Measurements from ENCODE around the gene PATJ.
"Not testable (repeated sequence)": the region's sequence is repeated elsewhere in the genome, so short reads cannot be mapped to it uniquely, and the experiment has no call there.

PATJ gene

GRCh38 chr1:61962631-61963030, 220.4 kb downstream of the PATJ start:
- TF ChIP-seq, protein P1, sequence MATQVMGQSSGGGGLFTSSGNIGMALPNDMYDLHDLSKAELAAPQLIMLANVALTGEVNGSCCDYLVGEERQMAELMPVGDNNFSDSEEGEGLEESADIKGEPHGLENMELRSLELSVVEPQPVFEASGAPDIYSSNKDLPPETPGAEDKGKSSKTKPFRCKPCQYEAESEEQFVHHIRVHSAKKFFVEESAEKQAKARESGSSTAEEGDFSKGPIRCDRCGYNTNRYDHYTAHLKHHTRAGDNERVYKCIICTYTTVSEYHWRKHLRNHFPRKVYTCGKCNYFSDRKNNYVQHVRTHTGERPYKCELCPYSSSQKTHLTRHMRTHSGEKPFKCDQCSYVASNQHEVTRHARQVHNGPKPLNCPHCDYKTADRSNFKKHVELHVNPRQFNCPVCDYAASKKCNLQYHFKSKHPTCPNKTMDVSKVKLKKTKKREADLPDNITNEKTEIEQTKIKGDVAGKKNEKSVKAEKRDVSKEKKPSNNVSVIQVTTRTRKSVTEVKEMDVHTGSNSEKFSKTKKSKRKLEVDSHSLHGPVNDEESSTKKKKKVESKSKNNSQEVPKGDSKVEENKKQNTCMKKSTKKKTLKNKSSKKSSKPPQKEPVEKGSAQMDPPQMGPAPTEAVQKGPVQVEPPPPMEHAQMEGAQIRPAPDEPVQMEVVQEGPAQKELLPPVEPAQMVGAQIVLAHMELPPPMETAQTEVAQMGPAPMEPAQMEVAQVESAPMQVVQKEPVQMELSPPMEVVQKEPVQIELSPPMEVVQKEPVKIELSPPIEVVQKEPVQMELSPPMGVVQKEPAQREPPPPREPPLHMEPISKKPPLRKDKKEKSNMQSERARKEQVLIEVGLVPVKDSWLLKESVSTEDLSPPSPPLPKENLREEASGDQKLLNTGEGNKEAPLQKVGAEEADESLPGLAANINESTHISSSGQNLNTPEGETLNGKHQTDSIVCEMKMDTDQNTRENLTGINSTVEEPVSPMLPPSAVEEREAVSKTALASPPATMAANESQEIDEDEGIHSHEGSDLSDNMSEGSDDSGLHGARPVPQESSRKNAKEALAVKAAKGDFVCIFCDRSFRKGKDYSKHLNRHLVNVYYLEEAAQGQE (IDR thresholded peaks at IDR 0.05; ENCODE audit: insufficient replicate concordance, low read depth): no peak
- H3K4me3 ChIP-seq (replicated peaks; ENCODE audit: insufficient read depth, low read length): no peak overlapping the region
- no peak for DNase-seq (ENCODE audit: low read depth in 1 of 2, low spot score in 1 of 2)
- H3K27me3 ChIP-seq (ENCODE audit: insufficient read depth, poor library complexity, severe bottlenecking): no peaks in the 10 kb centered on the region
- H3K27ac ChIP-seq (replicated peaks): no peak overlapping the region

DNA sequence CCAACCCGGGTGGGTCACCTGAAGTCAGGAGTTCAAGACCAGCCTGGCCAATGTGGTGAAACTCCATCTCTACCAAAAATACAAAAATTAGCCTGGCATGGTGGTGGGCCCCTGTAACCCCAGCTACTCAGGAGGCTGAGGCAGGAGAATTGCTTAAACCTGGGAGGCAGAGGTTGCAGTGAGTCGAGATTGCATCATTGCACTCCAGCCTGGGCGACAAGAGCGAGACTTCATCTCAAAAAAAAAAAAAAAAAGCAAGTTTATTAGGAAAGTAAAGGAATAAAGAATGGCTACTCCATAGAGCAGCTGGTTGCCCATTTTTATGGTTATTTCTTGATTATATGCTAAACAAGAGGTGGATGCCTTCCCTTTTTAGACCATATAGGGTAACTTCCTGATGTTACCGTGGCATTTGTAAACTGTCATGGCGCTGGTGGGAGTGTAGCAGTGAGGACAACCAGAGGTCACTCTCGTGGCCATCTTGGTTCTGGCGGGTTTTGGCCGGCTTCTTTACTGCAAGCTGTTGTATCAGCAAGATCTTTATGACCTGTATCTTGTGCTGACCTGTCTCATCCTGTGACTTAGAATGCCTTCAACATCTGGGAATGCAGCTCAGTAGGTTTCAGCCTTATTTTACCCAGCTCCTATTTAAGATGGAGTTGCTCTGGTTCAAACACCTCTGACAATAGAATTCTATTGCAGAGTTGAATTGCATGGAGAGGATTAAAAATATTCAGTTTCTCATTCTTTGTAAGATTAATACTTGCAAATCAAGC, 224.4 kb downstream of the PATJ start:
- not testable (repeated sequence) for H3K4me3 ChIP-seq (replicated peaks; ENCODE audit: insufficient read depth, low read length)

GRCh38 chr1:61967750-61968149, 225.5 kb downstream of the PATJ start:
- no peak for DNase-seq (ENCODE audit: low read depth in 1 of 2, low spot score in 1 of 2)
- no peaks in the 10 kb centered on the region for H3K27me3 ChIP-seq (ENCODE audit: insufficient read depth, poor library complexity, severe bottlenecking)
- H3K4me3 ChIP-seq (replicated peaks; ENCODE audit: insufficient read depth, low read length): no peak overlapping the region
- TF ChIP-seq GABPA (IDR thresholded peaks at IDR 0.05; ENCODE audit: low read depth) (no peak), SPI1 (IDR thresholded peaks at IDR 0.05; ENCODE audit: borderline replicate concordance, low read depth) (no peak), POLR2AphosphoS5 (IDR thresholded peaks at IDR 0.05; ENCODE audit: low read depth) (no peak), CTCF (IDR thresholded peaks at IDR 0.05; ENCODE audit: insufficient read depth, low read length) (no peak)
- TF ChIP-seq, protein P1 (IDR thresholded peaks at IDR 0.05; ENCODE audit: insufficient replicate concordance, low read depth): no peak
- H3K27ac ChIP-seq (replicated peaks): no peak overlapping the region

More for the DNA sequence above, 224.4 kb downstream of the PATJ start:
- not testable (repeated sequence) for H3K27ac ChIP-seq (replicated peaks); H3K27me3 ChIP-seq (ENCODE audit: insufficient read depth, poor library complexity, severe bottlenecking); DNase-seq (ENCODE audit: low read depth in 1 of 2, low spot score in 1 of 2)

- Histone ChIP-seq H3K4me3 (replicated peaks; ENCODE audit: insufficient read depth, low read length) (no peak overlapping the region), H3K27me3 (ENCODE audit: insufficient read depth, poor library complexity, severe bottlenecking) (no peaks in the 10 kb centered on the region), H3K27ac (replicated peaks) (no peak overlapping the region)
- no peak for DNase-seq (ENCODE audit: low read depth in 1 of 2, low spot score in 1 of 2)
- TF ChIP-seq POLR2AphosphoS5 (IDR thresholded peaks at IDR 0.05; ENCODE audit: low read depth) (no peak), CTCF (IDR thresholded peaks at IDR 0.05; ENCODE audit: insufficient read depth, low read length) (no peak)
- TF ChIP-seq, protein P1 (IDR thresholded peaks at IDR 0.05; ENCODE audit: insufficient replicate concordance, low read depth): no peak
Observed at GRCh38 chr1:61968869-61969268, 226.6 kb downstream of the PATJ start.

Measured in HL-60 (cell line).